ENCODE results near the gene COL21A1. TPM values are rescaled to one million over a fixed set of nuclear protein-coding genes. Genes with fewer than 3 reads are reported as not detected.

The COL21A1 gene
- total RNA-seq = 1 to 10 TPM; 1.3 to 2.1 (median 1.6) TPM

DNA sequence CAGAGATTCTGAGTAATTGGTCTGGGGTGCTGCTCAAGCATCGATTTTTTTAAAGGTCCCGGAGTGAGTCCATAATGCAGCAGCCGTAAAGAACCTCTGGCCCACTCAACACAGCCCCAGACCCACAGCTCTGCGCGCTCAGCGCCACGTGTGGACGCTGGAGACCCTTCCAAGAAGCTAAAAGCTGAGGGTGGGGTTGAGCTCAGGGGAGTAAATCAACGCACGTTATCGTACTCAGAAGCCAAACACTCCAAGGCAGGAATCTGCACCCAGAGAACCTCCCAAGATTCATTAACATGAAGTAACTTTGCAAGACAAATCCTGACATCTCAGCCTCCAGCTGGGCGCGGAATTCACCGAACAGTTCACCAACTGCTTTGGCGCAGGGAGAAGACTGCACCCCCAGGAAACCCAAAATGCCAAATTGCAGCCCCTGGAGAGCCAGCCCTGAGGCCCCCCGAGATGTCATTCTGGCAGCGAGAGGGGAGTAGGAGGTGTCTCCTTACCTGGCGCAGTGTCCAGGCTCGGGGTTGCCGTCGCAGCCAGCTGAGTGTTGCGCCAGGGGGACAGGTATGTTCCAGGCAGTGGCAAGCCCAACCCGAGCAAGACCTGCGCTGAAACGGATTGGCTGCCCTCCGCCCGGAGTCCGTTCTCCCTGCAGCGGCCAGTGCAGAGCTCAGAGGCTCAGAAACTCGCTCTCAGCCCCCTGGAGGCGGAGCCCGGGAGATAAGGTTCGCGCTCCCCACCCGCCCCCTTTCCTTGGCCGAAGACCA is at the start of gene COL21A1:
Gene COL21A1 (minus strand): TSS at position 700 of the 773 bp plus-strand sequence. CDS start 64,962 bp downstream, outside the sequence.
- no peaks in the 10 kb centered on the region for H3K9me3 ChIP-seq
- WGBS, 2 donors = 0 to 18% methylated on average over 4 of the region's 36 CpGs
- TF ChIP-seq POLR2A (IDR thresholded peaks at IDR 0.05) = no peak
- TF ChIP-seq, protein P1, sequence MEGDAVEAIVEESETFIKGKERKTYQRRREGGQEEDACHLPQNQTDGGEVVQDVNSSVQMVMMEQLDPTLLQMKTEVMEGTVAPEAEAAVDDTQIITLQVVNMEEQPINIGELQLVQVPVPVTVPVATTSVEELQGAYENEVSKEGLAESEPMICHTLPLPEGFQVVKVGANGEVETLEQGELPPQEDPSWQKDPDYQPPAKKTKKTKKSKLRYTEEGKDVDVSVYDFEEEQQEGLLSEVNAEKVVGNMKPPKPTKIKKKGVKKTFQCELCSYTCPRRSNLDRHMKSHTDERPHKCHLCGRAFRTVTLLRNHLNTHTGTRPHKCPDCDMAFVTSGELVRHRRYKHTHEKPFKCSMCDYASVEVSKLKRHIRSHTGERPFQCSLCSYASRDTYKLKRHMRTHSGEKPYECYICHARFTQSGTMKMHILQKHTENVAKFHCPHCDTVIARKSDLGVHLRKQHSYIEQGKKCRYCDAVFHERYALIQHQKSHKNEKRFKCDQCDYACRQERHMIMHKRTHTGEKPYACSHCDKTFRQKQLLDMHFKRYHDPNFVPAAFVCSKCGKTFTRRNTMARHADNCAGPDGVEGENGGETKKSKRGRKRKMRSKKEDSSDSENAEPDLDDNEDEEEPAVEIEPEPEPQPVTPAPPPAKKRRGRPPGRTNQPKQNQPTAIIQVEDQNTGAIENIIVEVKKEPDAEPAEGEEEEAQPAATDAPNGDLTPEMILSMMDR (IDR thresholded peaks at IDR 0.05) = peak in 3 of 6 experiments; percentile 10 to 13 (median 12)
- intact Hi-C loops (cut with DNase I) = no loop called here
- H3K27me3 ChIP-seq = no peaks in the 10 kb centered on the region
- peak within 1 kb of the TSS; percentile 15 to 66 (median 60) for H3K27ac ChIP-seq
- DNase-seq = no peak
- H3K4me3 ChIP-seq = peak within 1 kb of the TSS; percentile 33 to 70 (median 52)
- H3K4me1 ChIP-seq = peaks cover 8 to 59% (median 18%) of the 10 kb centered on the region in 3 donors
- H3K36me3 ChIP-seq = no peaks in the 10 kb centered on the region

DNA sequence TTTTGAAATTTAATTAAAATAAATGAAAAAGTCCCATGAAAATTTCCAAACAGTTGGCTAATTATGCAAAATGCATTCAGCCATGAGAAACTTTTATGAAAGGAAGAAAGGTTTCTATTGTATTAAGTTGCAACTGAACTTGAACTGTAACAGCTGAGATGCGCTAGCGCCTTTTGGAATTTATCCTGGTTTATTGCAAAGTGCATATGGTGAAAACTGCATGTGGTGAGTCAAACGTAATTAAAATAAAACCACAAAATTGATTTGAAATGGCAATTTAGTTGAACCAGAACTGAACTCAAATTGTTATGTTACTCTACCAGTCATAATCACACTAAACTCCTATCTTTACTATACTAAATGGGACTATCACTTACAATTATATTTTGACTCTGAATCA is 46.4 kb upstream of the COL21A1 start:
- Histone ChIP-seq H3K4me1 (peaks cover 0 to 24% (median 3%) of the 10 kb centered on the region in 3 donors), H3K27me3 (no peaks in the 10 kb centered on the region), H3K27ac (no peak overlapping the region), H3K9me3 (no peaks in the 10 kb centered on the region), H3K4me3 (no peak overlapping the region), H3K36me3 (no peaks in the 10 kb centered on the region)
- intact Hi-C loops (cut with DNase I) = loop anchor here (2.0 kb wide), 1 partner anchor 311 kb away; no protein-coding TSS in a partner anchor
- WGBS, 2 donors = 48 to 51% methylated on average over 3 of the region's 3 CpGs
- TF ChIP-seq, protein P1 (IDR thresholded peaks at IDR 0.05) = no peak
- TF ChIP-seq POLR2A (IDR thresholded peaks at IDR 0.05) = no peak
- DNase-seq = no peak

DNA sequence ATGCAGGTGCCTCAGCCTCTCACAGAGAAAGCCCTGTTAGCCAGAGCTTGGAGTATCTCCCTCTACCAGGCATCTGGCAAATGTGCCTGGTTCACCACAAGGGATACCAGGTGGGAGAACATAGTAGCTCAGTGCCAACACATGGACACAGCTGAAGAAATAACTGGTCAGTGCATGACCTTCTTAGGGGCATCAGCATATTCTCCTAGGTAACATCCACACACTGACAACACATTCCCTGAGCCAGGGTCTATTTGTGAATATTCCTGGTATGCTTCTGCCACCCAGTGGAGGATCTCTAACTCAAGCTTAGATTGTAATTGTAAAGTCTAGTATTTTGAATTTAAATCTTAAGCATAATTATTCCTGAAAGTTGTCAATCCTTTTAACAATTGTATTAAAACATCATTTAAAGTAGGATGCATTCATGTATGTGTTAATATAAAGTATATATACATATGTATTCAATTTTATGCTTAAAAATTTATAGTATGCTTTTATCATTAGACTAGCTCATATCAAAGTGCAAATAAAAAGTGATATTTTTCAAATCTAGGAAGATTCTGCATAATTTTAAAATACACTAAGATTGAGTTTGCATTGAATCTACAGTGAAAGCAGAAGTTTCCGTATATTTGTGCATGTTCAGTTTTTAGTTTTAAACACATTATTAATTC is 45.3 kb upstream of the COL21A1 start:
- Histone ChIP-seq H3K9me3 (no peaks in the 10 kb centered on the region), H3K27me3 (no peaks in the 10 kb centered on the region), H3K36me3 (no peaks in the 10 kb centered on the region), H3K27ac (no peak overlapping the region), H3K4me1 (peaks cover 0 to 13% (median 3%) of the 10 kb centered on the region in 3 donors), H3K4me3 (no peak overlapping the region)
- TF ChIP-seq, protein P1 (IDR thresholded peaks at IDR 0.05) = peak in 5 of 6 experiments; percentile 50 to 76 (median 57)
- no peak for TF ChIP-seq POLR2A (IDR thresholded peaks at IDR 0.05)
- 70 to 81% methylated on average over 1 of the region's 1 CpG for WGBS, 2 donors
- intact Hi-C loops (cut with DNase I) = loop anchor here (2.0 kb wide), 1 partner anchor 310 kb away; no protein-coding TSS in a partner anchor
- DNase-seq = no peak

DNA sequence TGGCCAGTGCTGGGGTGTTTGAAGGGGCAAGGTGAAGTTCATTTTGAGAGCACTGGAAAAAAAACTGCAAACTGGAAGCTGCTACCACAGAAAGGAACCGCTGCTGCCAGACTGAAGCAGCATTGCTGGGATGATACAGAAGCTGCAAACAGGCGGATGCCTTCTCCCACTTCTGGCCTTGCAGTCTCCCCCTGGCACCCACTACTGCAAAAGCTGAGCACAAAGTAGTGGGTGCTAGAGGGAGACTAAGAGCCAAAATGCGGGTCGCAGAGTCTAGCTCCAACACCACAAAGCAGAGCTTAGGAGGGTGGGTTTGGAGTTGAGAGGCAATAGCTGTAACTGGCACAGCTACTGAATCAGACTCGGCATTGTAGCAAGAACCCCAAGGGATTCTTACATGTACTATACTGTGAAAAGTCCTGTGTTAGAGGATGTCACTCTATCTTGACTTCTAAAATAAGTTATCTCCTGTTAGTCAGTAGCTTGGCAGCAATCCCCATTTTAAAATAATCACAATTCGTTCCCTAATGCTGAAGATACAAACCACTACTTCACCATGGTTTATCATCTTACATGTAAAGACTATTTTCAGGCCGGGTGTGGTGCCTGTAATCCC is 44.0 kb upstream of the COL21A1 start:
- Histone ChIP-seq H3K36me3 (no peaks in the 10 kb centered on the region), H3K27ac (no peak overlapping the region), H3K4me1 (peaks cover 0 to under 1% (median 0%) of the 10 kb centered on the region in 3 donors), H3K9me3 (no peaks in the 10 kb centered on the region), H3K4me3 (no peak overlapping the region), H3K27me3 (no peaks in the 10 kb centered on the region)
- intact Hi-C loops (cut with DNase I) = no loop called here
- DNase-seq = no peak
- 68% methylated on average over 7 of the region's 7 CpGs for WGBS, 2 donors
- TF ChIP-seq, protein P1 (IDR thresholded peaks at IDR 0.05) = no peak
- no peak for TF ChIP-seq POLR2A (IDR thresholded peaks at IDR 0.05)
